Parietal lobe (tissue), 2 donors: Measurements from ENCODE around the gene CARD14. TPM values are rescaled to one million over a fixed set of nuclear protein-coding genes. Genes with fewer than 3 reads are reported as not detected.

Source experiments
- small RNA-seq: library from RNA; depleted of rRNA; stranded (forward); fragments of <200 nt; gene quantifications from one replicate; pipeline ENCODE3, GENCODE V24; 2014; ENCODE audit warnings: low replicate concordance
- total RNA-seq: library from RNA; depleted of rRNA; stranded (reverse); fragments of >200 nt; gene quantifications from one replicate; pipeline ENCODE4 v1.2.3, GENCODE V29; 2014

Gene CARD14
- 0.31 TPM for total RNA-seq

DNA sequence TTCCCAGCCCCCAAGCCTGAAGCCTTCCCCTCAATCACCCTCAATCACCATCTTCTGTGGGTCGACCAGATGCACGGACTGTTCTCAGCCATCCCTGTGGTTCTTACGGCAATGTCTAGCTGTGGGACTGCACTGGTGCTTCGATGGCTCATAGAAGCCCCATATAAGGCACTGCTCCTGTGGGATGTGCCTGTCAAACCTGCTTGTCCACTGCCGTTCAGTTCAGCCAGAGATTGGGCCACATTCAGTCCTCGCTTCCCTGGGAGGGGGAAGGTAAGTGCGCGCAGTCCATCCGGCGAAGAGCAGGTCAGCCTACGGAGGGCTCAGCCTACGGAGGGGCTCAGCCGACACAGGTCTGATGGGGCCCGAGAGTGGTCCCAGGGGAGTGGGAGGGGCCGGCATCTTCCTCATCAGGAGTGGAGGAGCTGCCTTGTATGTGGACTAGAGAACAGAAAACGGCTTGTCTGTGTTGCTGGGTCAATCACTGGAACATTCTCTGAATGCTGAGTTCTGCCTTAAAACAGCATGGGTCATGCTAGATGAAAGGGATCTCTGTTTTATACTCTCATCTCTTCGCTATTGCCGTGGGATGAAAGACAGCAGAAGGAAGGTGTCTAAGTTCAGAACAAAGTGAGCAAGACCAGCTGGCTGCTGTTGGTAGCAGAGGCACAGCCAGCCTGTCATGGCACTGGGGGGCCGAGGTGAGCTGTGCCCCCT lies at the start of gene CARD14:
CARD14 (plus strand) TSS at position 247 of the 717 bp plus-strand sequence. CDS start 11,409 bp downstream, outside the sequence.

GRCh38 chr17:80147035-80147822 lies 22.6 kb upstream of the CARD14 start, which contains the start of gene EIF4A3:
TSS of gene EIF4A3 (minus strand) at chr17:80147128. CDS start at chr17:80146961, 167 bp downstream.

DNA sequence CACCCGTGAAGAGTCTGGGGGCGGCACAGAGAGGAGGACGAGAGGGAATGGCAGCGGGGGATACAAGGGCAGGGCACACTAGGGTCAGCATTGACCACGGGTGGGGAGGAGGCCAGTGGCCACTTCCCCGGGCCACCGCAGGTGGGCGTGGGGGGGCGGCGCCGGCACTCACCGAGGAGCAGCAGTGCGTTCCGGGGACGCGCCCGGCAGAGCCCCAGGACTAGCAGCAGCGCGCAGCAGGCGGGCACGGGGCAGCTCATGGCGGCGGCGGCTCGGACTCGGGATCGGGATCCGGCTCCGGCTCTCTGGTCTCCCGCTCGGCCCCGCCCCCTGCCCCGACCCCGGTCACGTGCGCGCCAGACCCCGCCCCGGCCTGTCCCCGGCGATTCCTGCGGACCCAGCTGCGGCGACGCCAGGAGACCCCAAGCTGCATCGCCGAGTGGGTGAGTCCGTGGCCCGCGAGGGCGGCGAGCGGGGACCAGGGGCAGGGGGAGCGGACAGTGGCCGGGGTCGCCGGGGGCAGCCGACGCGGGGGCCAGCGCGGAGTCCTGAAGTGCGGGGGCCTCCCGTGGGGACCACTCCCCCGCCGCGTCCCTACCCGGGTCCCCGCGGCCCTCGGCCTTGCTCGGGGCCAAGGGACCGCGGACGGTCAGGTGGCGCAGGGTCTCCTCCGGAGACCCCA lies 50.4 kb downstream of the CARD14 start, which contains the start of the genes SGSH and SLC26A11:
SGSH (minus strand) TSS at position 280 of the 682 bp plus-strand sequence; CDS start at position 260, 20 bp downstream.
SLC26A11 (plus strand) TSS at position 374 of the 682 bp plus-strand sequence. CDS start 1,134 bp downstream, outside the sequence.

Small RNA genes lying within 50 kb of the gene (small RNA-seq; reads per million reads assigned to genes)
- not detected for gene AC087741.2

Other genes with a start within 250 kb of the CARD14 start
- 41.3 TPM for gene TBC1D16, start 134.2 kb upstream of the CARD14 start, total RNA-seq
- 12.2 TPM for gene CCDC40, start 133.4 kb upstream of the CARD14 start, total RNA-seq
- gene GAA, start 68.4 kb upstream of the CARD14 start, total RNA-seq: 27.5 TPM
- gene EIF4A3, start 22.9 kb upstream of the CARD14 start, total RNA-seq: 55.7 TPM
- 7.2 TPM for gene SGSH, start 50.3 kb downstream of the CARD14 start, total RNA-seq
- gene SLC26A11, start 50.4 kb downstream of the CARD14 start, total RNA-seq: 14.7 TPM
- 38.8 TPM for gene RNF213, start 90.8 kb downstream of the CARD14 start, total RNA-seq
- 28.2 TPM for gene ENDOV, start 245.1 kb downstream of the CARD14 start, total RNA-seq